SK-N-SH treated with all-trans-retinoic acid at 6 μM for 48 hours (cell line): ENCODE data around the gene SRGAP2C.
"Not testable (repeated sequence)": the region's sequence is repeated elsewhere in the genome, so short reads cannot be mapped to it uniquely, and the experiment has no call there.

Experiments
- OSR1 ChIP-seq: fragments of 250-450 bp; sonication (Bioruptor Pico); IDR thresholded peaks from 2 replicates; pipeline ENCODE4 v1.8.0; 2022; ENCODE audit warnings: moderate library complexity, mild to moderate bottlenecking, inconsistent platforms
- TCF4 ChIP-seq: fragments of 250-450 bp; sonication (Bioruptor Pico); IDR thresholded peaks from 2 replicates; pipeline ENCODE4 v1.8.0; 2021; ENCODE audit warnings: mild to moderate bottlenecking, moderate library complexity, borderline replicate concordance

DNA sequence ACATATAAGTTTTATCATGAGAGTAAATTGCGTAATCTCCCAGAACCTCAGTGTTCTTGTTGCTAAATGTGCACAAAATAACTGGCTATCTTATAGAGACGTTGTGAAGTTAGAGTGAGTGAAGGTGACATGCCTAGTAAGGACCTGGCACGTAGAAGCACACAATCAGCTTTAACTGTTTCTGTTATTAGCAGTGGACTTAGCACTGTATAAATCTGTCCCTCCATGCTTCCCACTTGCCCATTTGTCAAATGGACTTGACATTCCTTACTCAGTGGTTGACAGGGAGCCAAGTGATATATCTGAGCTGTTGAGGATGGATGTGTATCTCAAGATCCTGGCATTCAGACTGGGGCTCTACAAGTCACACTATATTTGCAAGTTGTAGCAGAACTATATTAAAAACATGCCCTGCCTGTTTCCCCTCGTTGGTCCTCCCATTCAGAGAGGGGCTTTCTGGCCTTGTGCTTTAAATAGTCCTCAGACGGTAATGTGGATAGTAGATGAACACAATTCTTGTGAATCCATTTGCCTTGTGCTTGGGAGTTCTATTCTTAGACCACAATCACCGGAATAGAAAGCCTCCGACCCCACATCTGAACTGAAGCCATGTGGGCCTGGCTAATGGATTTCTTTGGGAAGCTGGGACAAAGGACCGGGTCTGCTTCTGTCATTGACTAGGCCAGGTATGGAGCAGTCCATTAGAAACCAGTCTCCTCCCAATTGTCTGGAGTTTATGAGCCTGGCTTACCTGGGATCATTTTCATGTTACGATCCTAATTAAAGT is 43.0 kb downstream of the SRGAP2C start:
- TF ChIP-seq TCF4, OSR1 (CRISPR knock-in tag): not testable (repeated sequence)
